ENCODE data around the gene TRMT13.

The TRMT13 gene

GRCh38 chr1:100132566-100133477 lies at the start of gene TRMT13, which contains the start of gene SASS6:
Gene TRMT13 (plus strand): TSS chr1:100133163. CDS start chr1:100133169, 6 bp downstream.
Gene SASS6 (minus strand): TSS chr1:100132930. CDS start chr1:100132814, 116 bp downstream.
- Histone ChIP-seq H3K36me3 (ENCODE audit: control insufficient read depth in 2 of 2, insufficient read depth in 2 of 2, low read length in 2 of 2) (peaks cover 5% of the 10 kb centered on the region in 2 donors), H3K4me1 (ENCODE audit: control insufficient read depth in 2 of 2, insufficient read depth in 2 of 2, low read length in 2 of 2) (peaks cover 3 to 16% of the 10 kb centered on the region in 2 donors), H3K9ac (ENCODE audit: low read depth in 1 of 2, low read length in 2 of 2) (peak within 1 kb of the TSS; percentile 68 to 70), H3K4me3 (ENCODE audit: low read length in 2 of 2) (peak within 1 kb of the TSS; percentile 97 to 98), H3K27ac (ENCODE audit: low read depth in 2 of 2, low read length in 2 of 2) (peak within 1 kb of the TSS; percentile 47 to 68), H3K27me3 (ENCODE audit: control insufficient read depth in 2 of 2, insufficient read depth in 2 of 2, low read length in 2 of 2) (no peaks in the 10 kb centered on the region), H3K9me3 (ENCODE audit: control insufficient read depth in 2 of 2, low read length in 2 of 2) (no peaks in the 10 kb centered on the region)

- peaks cover 8 to 10% of the 10 kb centered on the region in 2 donors for H3K36me3 ChIP-seq (ENCODE audit: control insufficient read depth in 2 of 2, insufficient read depth in 2 of 2, low read length in 2 of 2)
- no peaks in the 10 kb centered on the region for H3K4me1 ChIP-seq (ENCODE audit: control insufficient read depth in 2 of 2, insufficient read depth in 2 of 2, low read length in 2 of 2)
- H3K9ac ChIP-seq (ENCODE audit: low read depth in 1 of 2, low read length in 2 of 2): no peak overlapping the region
- no peaks in the 10 kb centered on the region for H3K27me3 ChIP-seq (ENCODE audit: control insufficient read depth in 2 of 2, insufficient read depth in 2 of 2, low read length in 2 of 2)
- H3K27ac ChIP-seq (ENCODE audit: low read depth in 2 of 2, low read length in 2 of 2): no peak overlapping the region
- H3K4me3 ChIP-seq (ENCODE audit: low read length in 2 of 2): no peak overlapping the region
- H3K9me3 ChIP-seq (ENCODE audit: control insufficient read depth in 2 of 2, low read length in 2 of 2): no peaks in the 10 kb centered on the region
These were observed 45.6 kb upstream of the TRMT13 start for GRCh38 chr1:100087396-100087795.

GRCh38 chr1:100089082-100089481 lies 43.9 kb upstream of the TRMT13 start:
- Histone ChIP-seq H3K27ac (ENCODE audit: low read depth in 2 of 2, low read length in 2 of 2) (no peak overlapping the region), H3K9me3 (ENCODE audit: control insufficient read depth in 2 of 2, low read length in 2 of 2) (no peaks in the 10 kb centered on the region), H3K36me3 (ENCODE audit: control insufficient read depth in 2 of 2, insufficient read depth in 2 of 2, low read length in 2 of 2) (peaks cover 0 to 6% of the 10 kb centered on the region in 2 donors)

GRCh38 chr1:100090471-100090870 lies 42.5 kb upstream of the TRMT13 start:
- Histone ChIP-seq H3K27me3 (ENCODE audit: control insufficient read depth in 2 of 2, insufficient read depth in 2 of 2, low read length in 2 of 2) (no peaks in the 10 kb centered on the region), H3K4me3 (ENCODE audit: low read length in 2 of 2) (no peak overlapping the region), H3K27ac (ENCODE audit: low read depth in 2 of 2, low read length in 2 of 2) (no peak overlapping the region), H3K9me3 (ENCODE audit: control insufficient read depth in 2 of 2, low read length in 2 of 2) (no peaks in the 10 kb centered on the region), H3K36me3 (ENCODE audit: control insufficient read depth in 2 of 2, insufficient read depth in 2 of 2, low read length in 2 of 2) (peaks cover 0 to 2% of the 10 kb centered on the region in 2 donors), H3K4me1 (ENCODE audit: control insufficient read depth in 2 of 2, insufficient read depth in 2 of 2, low read length in 2 of 2) (no peaks in the 10 kb centered on the region), H3K9ac (ENCODE audit: low read depth in 1 of 2, low read length in 2 of 2) (no peak overlapping the region)

More at GRCh38 chr1:100089082-100089481, 43.9 kb upstream of the TRMT13 start:
- Histone ChIP-seq H3K9ac (ENCODE audit: low read depth in 1 of 2, low read length in 2 of 2) (no peak overlapping the region), H3K4me1 (ENCODE audit: control insufficient read depth in 2 of 2, insufficient read depth in 2 of 2, low read length in 2 of 2) (no peaks in the 10 kb centered on the region), H3K4me3 (ENCODE audit: low read length in 2 of 2) (no peak overlapping the region), H3K27me3 (ENCODE audit: control insufficient read depth in 2 of 2, insufficient read depth in 2 of 2, low read length in 2 of 2) (no peaks in the 10 kb centered on the region)

- H3K4me1 ChIP-seq (ENCODE audit: control insufficient read depth in 2 of 2, insufficient read depth in 2 of 2, low read length in 2 of 2): no peaks in the 10 kb centered on the region
- no peak overlapping the region for H3K27ac ChIP-seq (ENCODE audit: low read depth in 2 of 2, low read length in 2 of 2)
- peaks cover 10 to 14% of the 10 kb centered on the region in 2 donors for H3K36me3 ChIP-seq (ENCODE audit: control insufficient read depth in 2 of 2, insufficient read depth in 2 of 2, low read length in 2 of 2)
- no peak overlapping the region for H3K4me3 ChIP-seq (ENCODE audit: low read length in 2 of 2)
- H3K27me3 ChIP-seq (ENCODE audit: control insufficient read depth in 2 of 2, insufficient read depth in 2 of 2, low read length in 2 of 2): no peaks in the 10 kb centered on the region
- no peak overlapping the region for H3K9ac ChIP-seq (ENCODE audit: low read depth in 1 of 2, low read length in 2 of 2)
- H3K9me3 ChIP-seq (ENCODE audit: control insufficient read depth in 2 of 2, low read length in 2 of 2): no peaks in the 10 kb centered on the region
These were observed 32.8 kb upstream of the TRMT13 start for GRCh38 chr1:100100202-100100601.

GRCh38 chr1:100101564-100101963 lies 31.4 kb upstream of the TRMT13 start:
- Histone ChIP-seq H3K27ac (ENCODE audit: low read depth in 2 of 2, low read length in 2 of 2) (no peak overlapping the region), H3K36me3 (ENCODE audit: control insufficient read depth in 2 of 2, insufficient read depth in 2 of 2, low read length in 2 of 2) (peaks cover 10 to 14% of the 10 kb centered on the region in 2 donors), H3K27me3 (ENCODE audit: control insufficient read depth in 2 of 2, insufficient read depth in 2 of 2, low read length in 2 of 2) (no peaks in the 10 kb centered on the region), H3K9ac (ENCODE audit: low read depth in 1 of 2, low read length in 2 of 2) (no peak overlapping the region), H3K4me1 (ENCODE audit: control insufficient read depth in 2 of 2, insufficient read depth in 2 of 2, low read length in 2 of 2) (no peaks in the 10 kb centered on the region), H3K9me3 (ENCODE audit: control insufficient read depth in 2 of 2, low read length in 2 of 2) (no peaks in the 10 kb centered on the region), H3K4me3 (ENCODE audit: low read length in 2 of 2) (no peak overlapping the region)

- H3K4me3 ChIP-seq (ENCODE audit: low read length in 2 of 2): no peak overlapping the region
- no peak overlapping the region for H3K9ac ChIP-seq (ENCODE audit: low read depth in 1 of 2, low read length in 2 of 2)
- no peak overlapping the region for H3K27ac ChIP-seq (ENCODE audit: low read depth in 2 of 2, low read length in 2 of 2)
- no peaks in the 10 kb centered on the region for H3K4me1 ChIP-seq (ENCODE audit: control insufficient read depth in 2 of 2, insufficient read depth in 2 of 2, low read length in 2 of 2)
- H3K36me3 ChIP-seq (ENCODE audit: control insufficient read depth in 2 of 2, insufficient read depth in 2 of 2, low read length in 2 of 2): peaks cover 6 to 7% of the 10 kb centered on the region in 2 donors
- H3K27me3 ChIP-seq (ENCODE audit: control insufficient read depth in 2 of 2, insufficient read depth in 2 of 2, low read length in 2 of 2): no peaks in the 10 kb centered on the region
- no peaks in the 10 kb centered on the region for H3K9me3 ChIP-seq (ENCODE audit: control insufficient read depth in 2 of 2, low read length in 2 of 2)
These were observed 25.3 kb upstream of the TRMT13 start for GRCh38 chr1:100107696-100108095.

GRCh38 chr1:100109554-100110066 lies 23.4 kb upstream of the TRMT13 start:
- Histone ChIP-seq H3K9ac (ENCODE audit: low read depth in 1 of 2, low read length in 2 of 2) (no peak overlapping the region), H3K27me3 (ENCODE audit: control insufficient read depth in 2 of 2, insufficient read depth in 2 of 2, low read length in 2 of 2) (no peaks in the 10 kb centered on the region), H3K27ac (ENCODE audit: low read depth in 2 of 2, low read length in 2 of 2) (no peak overlapping the region), H3K9me3 (ENCODE audit: control insufficient read depth in 2 of 2, low read length in 2 of 2) (no peaks in the 10 kb centered on the region), H3K4me3 (ENCODE audit: low read length in 2 of 2) (no peak overlapping the region), H3K36me3 (ENCODE audit: control insufficient read depth in 2 of 2, insufficient read depth in 2 of 2, low read length in 2 of 2) (no peaks in the 10 kb centered on the region), H3K4me1 (ENCODE audit: control insufficient read depth in 2 of 2, insufficient read depth in 2 of 2, low read length in 2 of 2) (no peaks in the 10 kb centered on the region)

- Histone ChIP-seq H3K9me3 (ENCODE audit: control insufficient read depth in 2 of 2, low read length in 2 of 2) (no peaks in the 10 kb centered on the region), H3K4me1 (ENCODE audit: control insufficient read depth in 2 of 2, insufficient read depth in 2 of 2, low read length in 2 of 2) (no peaks in the 10 kb centered on the region), H3K27ac (ENCODE audit: low read depth in 2 of 2, low read length in 2 of 2) (no peak overlapping the region), H3K27me3 (ENCODE audit: control insufficient read depth in 2 of 2, insufficient read depth in 2 of 2, low read length in 2 of 2) (no peaks in the 10 kb centered on the region), H3K4me3 (ENCODE audit: low read length in 2 of 2) (no peak overlapping the region), H3K9ac (ENCODE audit: low read depth in 1 of 2, low read length in 2 of 2) (no peak overlapping the region), H3K36me3 (ENCODE audit: control insufficient read depth in 2 of 2, insufficient read depth in 2 of 2, low read length in 2 of 2) (peaks cover 4 to 6% of the 10 kb centered on the region in 2 donors)
These were observed 17.4 kb upstream of the TRMT13 start for GRCh38 chr1:100115524-100115923.

- no peaks in the 10 kb centered on the region for H3K9me3 ChIP-seq (ENCODE audit: control insufficient read depth in 2 of 2, low read length in 2 of 2)
- H3K27me3 ChIP-seq (ENCODE audit: control insufficient read depth in 2 of 2, insufficient read depth in 2 of 2, low read length in 2 of 2): no peaks in the 10 kb centered on the region
- no peak overlapping the region for H3K27ac ChIP-seq (ENCODE audit: low read depth in 2 of 2, low read length in 2 of 2)
- no peak overlapping the region for H3K9ac ChIP-seq (ENCODE audit: low read depth in 1 of 2, low read length in 2 of 2)
- H3K4me3 ChIP-seq (ENCODE audit: low read length in 2 of 2): no peak overlapping the region
- no peaks in the 10 kb centered on the region for H3K4me1 ChIP-seq (ENCODE audit: control insufficient read depth in 2 of 2, insufficient read depth in 2 of 2, low read length in 2 of 2)
- H3K36me3 ChIP-seq (ENCODE audit: control insufficient read depth in 2 of 2, insufficient read depth in 2 of 2, low read length in 2 of 2): peaks cover 4 to 6% of the 10 kb centered on the region in 2 donors
These were observed 10.8 kb upstream of the TRMT13 start for GRCh38 chr1:100122177-100122576.
